HepG2 (cell line): ENCODE results near the gene TMEM31. TPM values are rescaled to one million over a fixed set of nuclear protein-coding genes. Genes with fewer than 3 reads are reported as not detected.
A peak's percentile ranks its signal among the peaks of the same experiment; 100 is the strongest.

Experiments used
- ASH2L ChIP-seq: fragments of 300-600, 200-600 bp; sonication (generic); IDR thresholded peaks from 2 replicates; pipeline ENCODE4 v1.7.0; 2017; ENCODE audit warnings: low read depth, mild to moderate bottlenecking, moderate library complexity, mixed read lengths, low read length; ENCODE audit not compliant: insufficient read length
- CERS6 ChIP-seq: sonication (generic); formaldehyde crosslinking; IDR thresholded peaks from 2 replicates; pipeline ENCODE4 v1.5.0; 2020; ENCODE audit warnings: missing genetic modification reagents
- E2F5 ChIP-seq: sonication (generic); formaldehyde crosslinking; conservative IDR thresholded peaks from 2 replicates; pipeline ENCODE4 v1.4.0; 2020; ENCODE audit warnings: missing genetic modification reagents
- ELF4 ChIP-seq: sonication (generic); formaldehyde crosslinking; IDR thresholded peaks from 2 replicates; pipeline ENCODE4 v1.5.0; 2020; ENCODE audit warnings: missing genetic modification reagents, mild to moderate bottlenecking, moderate library complexity, borderline replicate concordance
- ETS1 ChIP-seq: sonication (generic); formaldehyde crosslinking; IDR thresholded peaks from 2 replicates; pipeline ENCODE4 v1.4.0; 2020; ENCODE audit warnings: missing genetic modification reagents
- FOXA3 ChIP-seq: IDR thresholded peaks from 2 replicates; pipeline ENCODE4 v1.6.1; 2016; ENCODE audit warnings: missing genetic modification reagents, missing compliant biosample characterization
- FOXC1 ChIP-seq: sonication (generic); formaldehyde crosslinking; IDR thresholded peaks from 2 replicates; pipeline ENCODE4 v1.8.0; 2022; ENCODE audit warnings: mild to moderate bottlenecking, missing genetic modification reagents, borderline replicate concordance
- HNRNPUL1 ChIP-seq: fragments of 200-400 bp; formaldehyde crosslinking; IDR thresholded peaks from 2 replicates; pipeline ENCODE4 v1.6.1; 2017; ENCODE audit warnings: low read depth, mild to moderate bottlenecking, low read length, moderate library complexity
- POLR2G ChIP-seq: fragments of 200-400 bp; formaldehyde crosslinking; IDR thresholded peaks from 2 replicates; pipeline ENCODE4 v1.6.1; 2018; ENCODE audit warnings: mild to moderate bottlenecking, low read depth, low read length, moderate library complexity
- RNF219 ChIP-seq: sonication (generic); formaldehyde crosslinking; IDR thresholded peaks from 2 replicates; pipeline ENCODE4 v1.5.0; 2020; ENCODE audit warnings: mild to moderate bottlenecking, missing genetic modification reagents
- SIN3A ChIP-seq: IDR thresholded peaks from 2 replicates; pipeline ENCODE4 v1.6.1; 2011; ENCODE audit warnings: low read depth, mild to moderate bottlenecking, control low read depth, low read length, borderline replicate concordance
- ZC3H13 ChIP-seq: sonication (generic); formaldehyde crosslinking; IDR thresholded peaks from 2 replicates; pipeline ENCODE4 v1.8.1; 2023; ENCODE audit warnings: mild to moderate bottlenecking, missing genetic modification reagents, moderate library complexity
- ZFP82 ChIP-seq: sonication (generic); formaldehyde crosslinking; IDR thresholded peaks from 2 replicates; pipeline ENCODE4 v1.5.1; 2020; ENCODE audit warnings: mild to moderate bottlenecking, missing genetic modification reagents, borderline replicate concordance
- ZIK1 ChIP-seq: sonication (generic); formaldehyde crosslinking; IDR thresholded peaks from 2 replicates; pipeline ENCODE4 v1.5.0; 2020; ENCODE audit warnings: mild to moderate bottlenecking, low read depth, missing genetic modification reagents, borderline replicate concordance
- ZNF441 ChIP-seq: sonication (generic); formaldehyde crosslinking; IDR thresholded peaks from 2 replicates; pipeline ENCODE4 v1.7.0; 2021; ENCODE audit warnings: missing genetic modification reagents, borderline replicate concordance
- ZNF672 ChIP-seq: sonication (generic); formaldehyde crosslinking; IDR thresholded peaks from 2 replicates; pipeline ENCODE4 v1.8.1; 2022; ENCODE audit warnings: missing genetic modification reagents
- ZNF710 ChIP-seq: sonication (generic); formaldehyde crosslinking; IDR thresholded peaks from 2 replicates; pipeline ENCODE4 v1.5.0; 2020; ENCODE audit warnings: mild to moderate bottlenecking, missing genetic modification reagents, borderline replicate concordance
- ZNF713 ChIP-seq: sonication (generic); formaldehyde crosslinking; IDR thresholded peaks from 2 replicates; pipeline ENCODE4 v1.4.0; 2020; ENCODE audit warnings: mild to moderate bottlenecking, missing genetic modification reagents
- ZNF770 ChIP-seq: sonication (generic); formaldehyde crosslinking; IDR thresholded peaks from 2 replicates; pipeline ENCODE4 v1.5.0; 2020; ENCODE audit warnings: mild to moderate bottlenecking, missing genetic modification reagents
- ZSCAN31 ChIP-seq: sonication (generic); formaldehyde crosslinking; IDR thresholded peaks from 2 replicates; pipeline ENCODE4 v1.5.0; 2020; ENCODE audit warnings: low read depth, mild to moderate bottlenecking, missing genetic modification reagents
- polyA plus RNA-seq, 8 experiments: library from polyadenylated mRNA; depleted of rRNA in 3 of 8; stranded (reverse) in 7 of 8; unstranded in 1 of 8; fragments of >200 nt; fragmentation: Illumina TruSeq in 4 of 8; extraction: Trizol in 4 of 8; gene quantifications; 2 replicates each; pipeline versions ENCODE4 v1.2.1 to v1.2.3, GENCODE V29; 2011 to 2016; ENCODE audit warnings: low read depth in 4 of 8, missing spikeins in 1 of 8, mixed read lengths in 1 of 8; ENCODE audit not compliant: insufficient read depth in 1 of 8
- total RNA-seq, 5 experiments: library from RNA; depleted of rRNA; stranded (reverse); fragments of >200 nt; fragmentation: Illumina TruSeq; extraction: Trizol; gene quantifications; 2 replicates each; pipeline ENCODE4 v1.2.3, GENCODE V29; 2016; ENCODE audit warnings: low read depth in 1 of 5

The TMEM31 gene
- total and polyA plus RNA-seq, 2 of the 13 experiments (the other 11 are each of a cell fraction or from before 2014, with no cell fraction given) = 0.16 TPM; not detected in 1

GRCh38 chrX:103687073-103687695, 23.5 kb upstream of the TMEM31 start (continued):
- no peak for TF ChIP-seq ELF4 (CRISPR knock-in tag)
- TF ChIP-seq POLR2G = 0 out of 2 replicates have a peak, but pooled peaks have one; percentile 44
- TF ChIP-seq SIN3A = no peak
- TF ChIP-seq ZNF713 (CRISPR knock-in tag) = no peak
- no peak for TF ChIP-seq ETS1 (CRISPR knock-in tag)
- no peak for TF ChIP-seq ZNF672 (CRISPR knock-in tag)
- TF ChIP-seq ASH2L = peak; percentile 29
- no peak for TF ChIP-seq FOXC1 (CRISPR knock-in tag)
- TF ChIP-seq ZSCAN31 (CRISPR knock-in tag) = no peak
- no peak for TF ChIP-seq E2F5
- TF ChIP-seq ZFP82 (CRISPR knock-in tag) = no peak
- TF ChIP-seq ZNF770 (CRISPR knock-in tag) = no peak
- no peak for TF ChIP-seq ZIK1 (CRISPR knock-in tag)
- no peak for TF ChIP-seq FOXA3 (CRISPR knock-in tag)
- TF ChIP-seq CERS6 (CRISPR knock-in tag) = no peak
- no peak for TF ChIP-seq HNRNPUL1
- no peak for TF ChIP-seq ZNF710 (CRISPR knock-in tag)
- no peak for TF ChIP-seq ZC3H13 (CRISPR knock-in tag)
- TF ChIP-seq ZNF441 = no peak
- no peak for TF ChIP-seq RNF219 (CRISPR knock-in tag)
